Measurements from ENCODE around the gene ANKFY1. TPM values are rescaled to one million over a fixed set of nuclear protein-coding genes. Genes with fewer than 3 reads are reported as not detected.

The ANKFY1 gene
- total RNA-seq, 4 donors from 2014 or later = 53.0 to 69.9 (median 54.7) TPM

DNA sequence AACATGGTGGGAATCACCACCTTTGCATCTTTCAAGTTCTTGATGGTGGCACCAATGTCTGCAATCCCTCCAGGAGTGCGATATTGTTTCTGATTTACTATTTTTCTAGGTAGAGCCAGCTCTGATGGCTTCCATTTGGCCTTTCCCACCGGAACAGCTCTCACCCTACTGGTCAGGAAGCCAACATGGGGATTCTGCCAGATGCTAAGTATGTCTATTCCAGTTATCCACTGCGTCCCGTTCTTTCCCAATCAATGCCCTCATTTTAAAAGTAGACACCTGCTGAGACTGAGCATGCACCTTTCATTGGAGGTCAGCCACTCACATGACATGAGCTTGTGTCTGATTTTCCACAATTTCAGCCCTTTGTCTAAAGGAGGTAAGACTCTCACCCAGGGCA, 144.5 kb downstream of the ANKFY1 start:
- intact Hi-C loops (cut with DNase I; ENCODE audit: low total_unique reads) = no loop called here
- no peak for TF ChIP-seq EP300 (IDR thresholded peaks at IDR 0.05; ENCODE audit: low read depth)
- TF ChIP-seq, protein P1, sequence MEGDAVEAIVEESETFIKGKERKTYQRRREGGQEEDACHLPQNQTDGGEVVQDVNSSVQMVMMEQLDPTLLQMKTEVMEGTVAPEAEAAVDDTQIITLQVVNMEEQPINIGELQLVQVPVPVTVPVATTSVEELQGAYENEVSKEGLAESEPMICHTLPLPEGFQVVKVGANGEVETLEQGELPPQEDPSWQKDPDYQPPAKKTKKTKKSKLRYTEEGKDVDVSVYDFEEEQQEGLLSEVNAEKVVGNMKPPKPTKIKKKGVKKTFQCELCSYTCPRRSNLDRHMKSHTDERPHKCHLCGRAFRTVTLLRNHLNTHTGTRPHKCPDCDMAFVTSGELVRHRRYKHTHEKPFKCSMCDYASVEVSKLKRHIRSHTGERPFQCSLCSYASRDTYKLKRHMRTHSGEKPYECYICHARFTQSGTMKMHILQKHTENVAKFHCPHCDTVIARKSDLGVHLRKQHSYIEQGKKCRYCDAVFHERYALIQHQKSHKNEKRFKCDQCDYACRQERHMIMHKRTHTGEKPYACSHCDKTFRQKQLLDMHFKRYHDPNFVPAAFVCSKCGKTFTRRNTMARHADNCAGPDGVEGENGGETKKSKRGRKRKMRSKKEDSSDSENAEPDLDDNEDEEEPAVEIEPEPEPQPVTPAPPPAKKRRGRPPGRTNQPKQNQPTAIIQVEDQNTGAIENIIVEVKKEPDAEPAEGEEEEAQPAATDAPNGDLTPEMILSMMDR (IDR thresholded peaks at IDR 0.05) = no peak
- no peak for TF ChIP-seq POLR2A (IDR thresholded peaks at IDR 0.05)
- no peak for TF ChIP-seq POLR2AphosphoS5 (IDR thresholded peaks at IDR 0.05)
- Histone ChIP-seq H3K27me3 (no peaks in the 10 kb centered on the region), H3K27ac (no peak overlapping the region), H3K36me3 (peaks cover 0 to 66% (median 25%) of the 10 kb centered on the region in 4 donors), H3K9me3 (no peaks in the 10 kb centered on the region), H3K4me3 (no peak overlapping the region), H3K4me1 (no peaks in the 10 kb centered on the region)
- 69 to 70% methylated on average over 4 of the region's 4 CpGs for WGBS, 2 donors (ENCODE audit: low coverage in 1 of 2)
- DNase-seq = no peak
- in situ Hi-C loops (cut with MboI; ENCODE audit: low pct_ligation_motif_present in 1 of 4, low pct_unique_long_range_greater_than_20kb in 1 of 4, low sequenced_read_pairs in 3 of 4) = no loop called here

GRCh38 chr17:4118015-4118743, 145.6 kb downstream of the ANKFY1 start:
- H3K27ac ChIP-seq = no peak overlapping the region
- no peaks in the 10 kb centered on the region for H3K4me1 ChIP-seq
- in situ Hi-C loops (cut with MboI; ENCODE audit: low pct_ligation_motif_present in 1 of 4, low pct_unique_long_range_greater_than_20kb in 1 of 4, low sequenced_read_pairs in 3 of 4) (no loop called here), intact Hi-C loops (cut with DNase I; ENCODE audit: low total_unique reads) (no loop called here)
- no peak for DNase-seq
- H3K27me3 ChIP-seq = no peaks in the 10 kb centered on the region
- peaks cover 0 to 67% (median 28%) of the 10 kb centered on the region in 4 donors for H3K36me3 ChIP-seq
- 90 to 92% methylated on average over 4 to 8 of the region's 8 CpGs for WGBS, 2 donors (ENCODE audit: low coverage in 1 of 2)
- H3K9me3 ChIP-seq = no peaks in the 10 kb centered on the region
- no peak overlapping the region for H3K4me3 ChIP-seq
- TF ChIP-seq EP300 (IDR thresholded peaks at IDR 0.05; ENCODE audit: low read depth) (no peak), POLR2AphosphoS5 (IDR thresholded peaks at IDR 0.05) (no peak), POLR2A (IDR thresholded peaks at IDR 0.05) (no peak)
- TF ChIP-seq, protein P1 (IDR thresholded peaks at IDR 0.05) = no peak

- intact Hi-C loops (cut with DNase I; ENCODE audit: low total_unique reads) = no loop called here
- TF ChIP-seq POLR2A (IDR thresholded peaks at IDR 0.05) (no peak), EP300 (IDR thresholded peaks at IDR 0.05; ENCODE audit: low read depth) (no peak), POLR2AphosphoS5 (IDR thresholded peaks at IDR 0.05) (no peak)
- TF ChIP-seq, protein P1 (IDR thresholded peaks at IDR 0.05) = no peak
- Histone ChIP-seq H3K27me3 (no peaks in the 10 kb centered on the region), H3K36me3 (peaks cover 0 to 65% (median 30%) of the 10 kb centered on the region in 4 donors), H3K4me3 (no peak overlapping the region), H3K27ac (no peak overlapping the region), H3K4me1 (no peaks in the 10 kb centered on the region), H3K9me3 (no peaks in the 10 kb centered on the region)
- in situ Hi-C loops (cut with MboI; ENCODE audit: low pct_ligation_motif_present in 1 of 4, low pct_unique_long_range_greater_than_20kb in 1 of 4, low sequenced_read_pairs in 3 of 4) = no loop called here
- 70 to 83% methylated on average over 4 of the region's 4 CpGs for WGBS, 2 donors (ENCODE audit: low coverage in 1 of 2)
- DNase-seq = no peak
Observed at GRCh38 chr17:4116516-4116915, 147.3 kb downstream of the ANKFY1 start.

Small RNA genes lying within 50 kb of the gene (small RNA-seq; reads per million reads assigned to genes)
- 0 reads per million in 4 donors for gene RF00019

Other genes starting within 250 kb of the ANKFY1 start
- gene ZZEF1, start 120.9 kb downstream of the ANKFY1 start, total RNA-seq = 100 to 1,000 TPM; 347 to 721 (median 368) TPM
- gene CYB5D2, start 120.8 kb downstream of the ANKFY1 start, total RNA-seq = 10 to 100 TPM in 3 of 4 donors, 1 to 10 TPM in 1; 5.8 to 34.4 (median 26.3) TPM
- gene UBE2G1, start 102.7 kb upstream of the ANKFY1 start, total RNA-seq = 100 to 1,000 TPM in 1 of 4 donors, 10 to 100 TPM in 3; 41.6 to 104 (median 53.0) TPM
- gene SPNS3, start 170.0 kb upstream of the ANKFY1 start, total RNA-seq = not detected
- 10 to 100 TPM in 3 of 4 donors, 1 to 10 TPM in 1; 8.7 to 72.0 (median 18.2) TPM for gene SPNS2, start 234.9 kb upstream of the ANKFY1 start, total RNA-seq